ENCODE data around the gene BCL10. TPM values are rescaled to one million over a fixed set of nuclear protein-coding genes. Genes with fewer than 3 reads are reported as not detected.

Gene BCL10
- total RNA-seq, 2 experiments from 2014 or later = 27.4 to 31.7 TPM

DNA sequence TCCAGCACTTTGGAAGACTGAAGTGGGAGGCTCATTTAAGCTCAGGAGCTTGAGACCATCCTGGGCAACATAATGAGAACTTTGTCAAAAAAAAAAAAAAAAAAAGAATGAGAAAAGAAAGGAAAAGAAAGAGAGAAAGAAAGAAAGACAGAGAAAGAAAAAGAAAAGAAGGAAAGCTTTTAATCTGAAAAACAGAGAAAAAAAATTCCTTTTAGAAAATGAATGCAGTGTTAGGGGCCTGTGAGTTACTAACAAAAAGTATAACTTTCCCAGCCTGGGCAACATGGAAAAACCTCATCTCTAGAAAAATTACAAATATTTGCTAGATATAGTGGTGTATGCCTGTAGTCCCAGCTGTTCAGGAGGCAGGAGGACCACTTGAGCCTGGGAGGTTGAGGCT is 59.7 kb downstream of the BCL10 start:
- H3K9me3 Mint-ChIP-seq = no peaks in the 10 kb centered on the region
- DNase-seq (no peak), ATAC-seq (ENCODE audit: low read depth) (no peak)
- no peaks in the 10 kb centered on the region for H3K4me1 Mint-ChIP-seq
- no peaks in the 10 kb centered on the region for H3K36me3 Mint-ChIP-seq
- H3K27ac Mint-ChIP-seq = no peak overlapping the region
- H3K4me3 Mint-ChIP-seq = no peak overlapping the region
- peaks cover 29% of the 10 kb centered on the region for H3K27me3 Mint-ChIP-seq
- POLR2A ChIA-PET = no interaction called here

Other genes with a start within 250 kb of the BCL10 start
- gene MCOLN3, start 228.1 kb downstream of the BCL10 start, total RNA-seq = 1 to 10 TPM; 2.1 to 2.2 TPM
- 1 to 10 TPM; 4.1 to 4.6 TPM for gene SYDE2, start 75.6 kb downstream of the BCL10 start, total RNA-seq
- gene C1orf52, start 17.0 kb downstream of the BCL10 start, total RNA-seq = 10 to 100 TPM; 31.2 to 35.7 TPM
- gene DDAH1, start 188.5 kb upstream of the BCL10 start, total RNA-seq = not detected

Data from activated naive CD8-positive, alpha-beta T cell treated with anti-CD3 and anti-CD28 coated beads, Interleukin-2, amount 10 ng/mL, durations not matched to agents 7 days and 5 days (primary cell).